WI38 (cell line): ENCODE results near the gene IBA57.

Experiments
- H3K4me3 ChIP-seq: 2 replicates; pipeline ENCODE4 v1.5.1; 2011; ENCODE audit warnings: low read depth, mild to moderate bottlenecking, control low read depth, low read length
- TF ChIP-seq, protein P1 (sequence below): IDR thresholded peaks from 2 replicates; pipeline ENCODE4 v1.5.1; 2012; ENCODE audit warnings: low read depth, mild to moderate bottlenecking, control low read depth, low read length

IBA57 gene

DNA sequence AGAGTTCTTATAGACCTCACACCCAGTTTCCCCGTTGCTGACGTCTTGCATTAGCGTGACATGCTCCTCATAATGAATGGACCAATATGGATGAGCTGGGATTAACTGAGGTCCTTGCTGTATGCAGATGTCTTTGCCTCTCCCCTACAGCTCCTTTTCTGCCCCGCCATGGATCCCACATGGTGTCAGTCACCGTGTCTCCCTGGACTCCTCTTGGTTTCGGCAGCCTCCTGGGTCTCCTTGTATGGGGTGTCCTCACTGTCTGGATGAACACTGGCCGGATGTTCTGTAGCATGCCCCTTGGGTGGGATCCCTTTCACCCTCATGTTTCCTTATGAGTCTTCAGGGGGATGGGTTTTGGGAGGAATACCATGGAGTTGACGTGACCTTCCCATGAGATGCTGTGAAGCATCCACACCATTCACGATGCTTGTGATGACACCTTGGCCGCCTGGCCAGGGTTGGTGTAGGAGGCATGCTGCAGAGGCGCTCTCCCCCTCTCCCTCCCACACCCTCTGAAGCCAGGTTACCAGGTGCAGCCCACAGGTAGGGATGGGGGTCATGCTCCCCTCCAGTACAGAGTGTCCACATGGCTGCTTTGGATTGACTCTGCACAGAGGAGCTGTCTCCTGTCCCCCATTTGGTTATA, 11.5 kb upstream of the IBA57 start:
- TF ChIP-seq, protein P1, sequence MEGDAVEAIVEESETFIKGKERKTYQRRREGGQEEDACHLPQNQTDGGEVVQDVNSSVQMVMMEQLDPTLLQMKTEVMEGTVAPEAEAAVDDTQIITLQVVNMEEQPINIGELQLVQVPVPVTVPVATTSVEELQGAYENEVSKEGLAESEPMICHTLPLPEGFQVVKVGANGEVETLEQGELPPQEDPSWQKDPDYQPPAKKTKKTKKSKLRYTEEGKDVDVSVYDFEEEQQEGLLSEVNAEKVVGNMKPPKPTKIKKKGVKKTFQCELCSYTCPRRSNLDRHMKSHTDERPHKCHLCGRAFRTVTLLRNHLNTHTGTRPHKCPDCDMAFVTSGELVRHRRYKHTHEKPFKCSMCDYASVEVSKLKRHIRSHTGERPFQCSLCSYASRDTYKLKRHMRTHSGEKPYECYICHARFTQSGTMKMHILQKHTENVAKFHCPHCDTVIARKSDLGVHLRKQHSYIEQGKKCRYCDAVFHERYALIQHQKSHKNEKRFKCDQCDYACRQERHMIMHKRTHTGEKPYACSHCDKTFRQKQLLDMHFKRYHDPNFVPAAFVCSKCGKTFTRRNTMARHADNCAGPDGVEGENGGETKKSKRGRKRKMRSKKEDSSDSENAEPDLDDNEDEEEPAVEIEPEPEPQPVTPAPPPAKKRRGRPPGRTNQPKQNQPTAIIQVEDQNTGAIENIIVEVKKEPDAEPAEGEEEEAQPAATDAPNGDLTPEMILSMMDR: no peak
- no peak overlapping the region for H3K4me3 ChIP-seq

DNA sequence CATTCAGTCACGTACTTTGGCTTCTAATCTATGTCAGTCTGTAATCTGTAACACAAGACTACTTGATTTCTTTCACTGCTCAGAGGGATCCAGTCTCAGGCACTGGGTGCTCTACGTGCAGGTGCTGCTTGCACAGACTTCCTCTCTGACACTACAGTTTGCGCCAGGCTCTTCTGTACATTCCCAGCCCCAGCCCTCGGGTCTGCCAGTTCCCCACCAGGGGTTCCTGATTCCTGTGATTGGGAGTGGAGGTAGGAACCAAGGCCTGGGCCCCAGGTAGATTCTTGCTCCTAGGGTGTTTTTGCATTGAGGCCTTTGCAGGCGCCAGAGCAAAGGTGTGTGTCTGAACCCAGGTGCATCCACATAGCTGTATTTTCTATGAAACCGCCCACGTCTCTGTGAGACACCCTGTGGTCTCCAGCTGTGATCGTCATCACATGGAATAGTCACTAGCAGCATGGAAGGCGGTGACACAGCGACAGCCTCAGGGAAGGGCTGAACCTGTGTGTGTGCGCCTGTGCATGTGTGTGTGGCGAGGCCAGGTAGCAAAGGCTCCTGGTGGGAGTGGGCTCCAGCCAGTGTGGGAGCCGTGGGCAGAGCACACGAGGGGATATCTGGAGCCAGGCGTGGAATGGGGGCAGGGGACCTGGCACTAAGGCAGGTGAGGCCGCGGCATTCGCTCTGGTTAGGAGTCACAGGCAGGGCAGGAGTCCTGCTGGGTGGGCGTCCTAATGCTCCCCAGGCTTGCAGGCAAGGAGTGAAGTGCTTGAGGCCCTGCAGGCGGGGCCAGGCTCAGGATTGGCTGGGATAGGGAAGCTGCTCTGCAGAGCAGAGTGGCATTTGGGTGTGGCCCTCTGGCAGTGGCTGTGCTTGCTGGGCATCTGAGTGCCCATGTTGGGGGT, 10.7 kb upstream of the IBA57 start:
- TF ChIP-seq, protein P1: no peak
- H3K4me3 ChIP-seq: no peak overlapping the region

DNA sequence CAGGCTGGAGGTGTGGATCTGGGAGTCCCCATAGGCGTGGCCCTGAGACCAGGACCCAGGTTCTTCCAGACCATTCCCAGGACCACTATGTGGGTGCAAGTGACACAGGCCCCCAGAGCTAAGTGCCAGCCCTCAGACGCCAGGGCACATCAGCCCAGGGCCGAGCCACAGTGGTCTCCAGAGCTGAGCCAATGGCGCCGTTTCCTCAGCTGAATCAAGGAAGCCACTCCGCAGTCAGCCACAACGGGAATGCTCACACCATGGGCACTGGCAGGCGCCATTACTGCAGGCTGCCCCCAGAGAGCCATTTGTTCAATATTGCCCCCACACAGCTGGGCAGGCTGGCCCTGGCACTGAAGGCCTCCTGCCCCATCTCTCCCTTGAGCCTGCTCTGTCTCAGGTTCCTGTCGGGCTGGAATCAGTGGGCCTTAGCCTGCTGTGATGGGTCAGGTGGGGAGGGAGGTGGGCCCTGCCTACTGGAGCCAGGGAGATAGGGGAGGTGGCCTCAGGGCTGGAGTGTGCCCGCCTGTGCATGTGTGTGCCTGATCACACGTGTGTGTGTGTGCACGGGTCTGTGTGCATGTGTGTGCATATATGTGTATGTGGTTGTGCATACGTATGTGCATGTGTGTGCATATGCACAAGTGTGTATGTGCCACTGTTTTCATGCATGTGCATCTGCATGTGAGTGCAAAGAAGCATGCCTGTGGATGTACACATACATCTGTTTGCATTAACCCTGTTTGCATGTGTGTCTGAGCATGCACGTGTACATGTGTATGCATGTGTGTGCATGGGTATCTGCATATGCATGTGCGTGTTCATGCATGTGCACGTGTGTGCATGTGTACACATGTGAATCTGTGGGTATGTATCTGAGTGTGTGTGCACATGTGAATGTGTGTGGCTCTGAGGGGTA, 9.7 kb upstream of the IBA57 start:
- TF ChIP-seq, protein P1: no peak
- no peak overlapping the region for H3K4me3 ChIP-seq

DNA sequence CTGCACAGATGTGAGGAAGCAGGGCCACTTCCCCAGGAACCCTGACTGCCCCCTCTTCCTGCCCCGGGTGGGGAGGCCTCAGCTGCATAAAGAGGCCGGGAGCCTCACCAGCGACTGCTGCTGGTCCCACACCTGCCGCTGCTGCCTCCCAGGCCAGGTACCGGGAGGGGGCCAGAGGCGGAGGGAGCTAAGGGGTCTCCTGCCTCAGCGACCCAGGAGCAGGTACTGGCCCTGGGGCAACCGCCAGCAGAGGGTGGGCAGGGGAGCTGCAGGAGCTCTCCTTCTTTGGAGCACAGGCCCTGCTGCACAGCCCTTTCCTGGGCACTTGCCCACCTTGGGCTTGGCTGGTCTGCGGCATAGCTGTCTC, 9.1 kb upstream of the IBA57 start:
- TF ChIP-seq, protein P1: no peak
- H3K4me3 ChIP-seq: no peak overlapping the region

DNA sequence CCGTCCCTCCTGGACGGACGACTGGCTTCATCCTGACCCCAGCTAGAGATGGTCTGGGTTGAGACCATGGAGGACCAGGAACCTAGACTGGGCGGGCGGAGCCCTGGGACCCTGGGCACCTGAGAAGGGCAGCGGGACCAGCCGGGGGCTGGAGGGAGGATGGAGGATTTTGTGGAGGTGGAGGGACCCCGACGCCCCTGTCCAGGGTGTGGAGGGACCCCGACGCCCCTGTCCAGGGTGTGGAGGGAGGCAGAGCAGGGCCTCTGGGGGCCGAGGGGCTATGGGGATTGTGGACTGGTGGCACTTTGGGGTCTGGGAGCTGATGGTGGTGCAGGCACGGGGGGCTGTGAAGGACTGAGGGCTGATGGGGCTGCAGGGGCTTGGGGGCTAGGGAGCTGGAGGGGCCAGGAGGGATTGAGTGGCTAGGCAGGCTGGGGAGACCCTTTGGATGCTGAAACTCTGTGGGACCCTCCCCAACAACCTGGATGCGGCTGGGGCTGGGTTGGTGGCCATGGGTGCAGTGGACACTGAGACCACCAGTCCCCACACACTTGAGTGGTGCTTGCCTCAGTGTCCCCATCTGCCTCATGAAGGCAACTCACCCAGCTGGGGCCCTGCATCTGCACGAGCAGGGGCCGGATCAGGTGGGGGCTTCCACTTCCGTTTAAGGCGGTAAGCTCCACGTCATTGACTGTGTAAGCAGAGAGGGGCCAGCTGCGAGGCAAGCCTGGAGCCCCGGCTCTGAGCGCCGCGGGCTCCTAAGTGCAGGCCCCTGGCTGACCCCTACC, 8.5 kb upstream of the IBA57 start:
- TF ChIP-seq, protein P1: no peak
- no peak overlapping the region for H3K4me3 ChIP-seq

DNA sequence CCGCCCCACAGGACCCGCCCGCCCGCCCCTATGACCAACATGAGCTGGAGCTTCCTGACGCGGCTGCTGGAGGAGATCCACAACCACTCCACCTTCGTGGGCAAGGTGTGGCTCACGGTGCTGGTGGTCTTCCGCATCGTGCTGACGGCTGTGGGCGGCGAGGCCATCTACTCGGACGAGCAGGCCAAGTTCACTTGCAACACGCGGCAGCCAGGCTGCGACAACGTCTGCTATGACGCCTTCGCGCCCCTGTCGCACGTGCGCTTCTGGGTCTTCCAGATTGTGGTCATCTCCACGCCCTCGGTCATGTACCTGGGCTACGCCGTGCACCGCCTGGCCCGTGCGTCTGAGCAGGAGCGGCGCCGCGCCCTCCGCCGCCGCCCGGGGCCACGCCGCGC, 7.9 kb upstream of the IBA57 start:
- TF ChIP-seq, protein P1: no peak
- no peak overlapping the region for H3K4me3 ChIP-seq
